Forelimb muscle (tissue), 1 donor: ENCODE results near the gene DTNA. TPM values are rescaled to one million over a fixed set of nuclear protein-coding genes. Genes with fewer than 3 reads are reported as not detected.

ENCODE experiments used
- DNase-seq: peaks from one replicate; pipeline ENCODE4 v3.0.0-alpha.2; 2013; ENCODE audit warnings: low read depth
- polyA plus RNA-seq: library from polyadenylated mRNA; unstranded; fragments of 120-200 nt; gene quantifications from one replicate; pipeline ENCODE4 v1.2.1, GENCODE V29; 2013; ENCODE audit not compliant: insufficient read length

The DTNA gene
- polyA plus RNA-seq, 1 donor: 90.1 TPM

DNA sequence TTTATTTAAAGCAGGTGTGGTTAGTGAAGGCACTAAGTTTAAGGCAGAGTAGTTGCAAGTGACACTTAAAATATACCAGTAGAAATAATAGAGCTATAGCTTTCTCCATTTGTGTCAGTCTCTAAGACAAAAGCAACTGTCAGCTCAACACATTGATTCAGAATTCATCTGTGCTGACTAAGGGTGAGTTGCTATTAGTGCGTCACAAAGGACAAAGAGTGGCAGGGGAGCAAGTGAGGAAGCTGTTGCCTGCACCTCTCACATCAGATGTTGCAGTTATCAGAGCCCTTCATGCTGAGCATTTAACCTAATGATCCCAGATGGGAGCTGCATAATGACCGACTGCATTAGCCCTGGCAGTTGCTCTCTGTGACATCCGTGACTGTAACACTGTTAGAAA is 138.6 kb downstream of the DTNA start:
- no peak for DNase-seq

GRCh38 chr18:34857320-34857719 is 147.2 kb downstream of the DTNA start:
- DNase-seq: no peak

GRCh38 chr18:34858188-34858587 is 148.1 kb downstream of the DTNA start:
- no peak for DNase-seq

- no peak for DNase-seq
These were observed 149.4 kb downstream of the DTNA start for GRCh38 chr18:34859496-34859895.

DNA sequence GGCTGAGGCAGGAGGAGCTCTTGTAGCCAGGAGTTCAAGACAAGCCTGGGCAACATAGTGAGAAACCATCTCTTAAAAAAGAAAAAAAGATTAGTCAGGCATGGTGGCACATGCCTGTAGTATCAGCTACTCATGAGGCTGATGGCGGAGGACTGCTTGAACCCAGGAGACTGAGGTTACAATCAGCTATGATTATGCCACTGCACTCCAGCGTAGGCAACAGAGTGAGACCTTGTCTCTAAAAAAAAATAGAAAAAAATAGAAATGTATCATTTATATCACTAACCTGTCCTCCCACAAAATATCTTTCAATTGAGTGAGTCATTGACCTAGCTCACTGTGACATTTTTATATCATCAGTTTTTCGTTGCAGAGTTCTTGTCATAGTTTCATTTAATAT is 152.5 kb downstream of the DTNA start:
- DNase-seq: no peak

GRCh38 chr18:34863702-34864101 is 153.6 kb downstream of the DTNA start:
- DNase-seq: no peak

- no peak for DNase-seq
These were observed 154.9 kb downstream of the DTNA start for GRCh38 chr18:34864836-34865497.

DNA sequence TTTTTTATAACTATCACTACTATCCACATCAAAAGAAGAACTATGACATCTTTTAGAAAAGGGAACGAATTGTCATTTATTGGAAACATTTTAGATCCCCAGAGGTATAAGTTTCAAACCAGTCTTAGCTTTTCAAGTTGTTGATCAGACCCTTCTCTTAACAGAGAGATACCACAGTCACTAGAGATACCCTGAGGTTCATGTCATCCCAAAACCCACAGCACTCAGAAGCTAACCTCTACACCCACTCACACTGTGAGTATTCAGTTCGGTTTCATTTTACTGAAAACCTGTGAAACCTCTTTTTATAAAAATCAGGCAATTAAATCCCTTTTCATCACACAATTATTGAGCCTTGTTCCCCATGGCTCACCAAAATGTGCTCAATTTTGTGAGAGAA is 156.2 kb downstream of the DTNA start:
- no peak for DNase-seq

DNA sequence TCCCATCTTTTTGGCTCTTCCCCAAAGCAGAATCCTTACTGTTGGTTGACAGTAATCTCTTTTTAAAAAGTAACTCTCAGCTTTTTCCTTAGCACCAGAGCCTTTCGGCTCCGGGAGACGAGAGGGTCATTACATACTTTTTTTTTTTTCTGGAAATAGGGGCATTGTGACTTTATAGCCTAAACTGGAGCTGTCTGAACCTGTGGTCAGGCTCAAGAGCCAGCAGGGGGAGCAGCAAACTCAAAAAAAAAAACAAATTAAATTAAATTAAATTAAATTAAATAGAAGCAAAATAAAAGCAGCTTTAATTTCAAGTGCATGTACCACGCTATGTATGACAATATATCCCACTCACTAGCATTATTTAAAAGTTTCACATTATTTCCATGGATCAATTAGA is 156.6 kb downstream of the DTNA start:
- DNase-seq: no peak

DNA sequence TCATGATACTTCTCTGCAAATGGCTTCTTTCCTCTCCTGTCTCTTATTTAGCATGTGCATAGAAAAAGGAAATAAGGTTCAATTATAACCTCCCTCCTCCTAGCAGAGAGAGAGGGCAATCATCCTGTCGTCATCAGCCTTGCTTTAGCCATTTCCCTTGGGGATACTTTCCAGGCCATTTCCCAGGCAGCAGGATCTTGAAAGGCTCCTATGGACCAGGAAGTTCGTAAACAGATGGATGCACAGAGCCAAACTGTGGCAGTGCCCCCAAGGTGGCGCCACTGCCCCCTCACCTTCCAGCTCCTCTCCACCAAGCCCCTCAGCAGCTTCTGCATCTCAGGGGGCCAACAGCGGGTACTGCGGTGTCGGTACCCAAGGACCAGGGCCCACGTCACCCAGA is 157.4 kb downstream of the DTNA start:
- DNase-seq: no peak

DNA sequence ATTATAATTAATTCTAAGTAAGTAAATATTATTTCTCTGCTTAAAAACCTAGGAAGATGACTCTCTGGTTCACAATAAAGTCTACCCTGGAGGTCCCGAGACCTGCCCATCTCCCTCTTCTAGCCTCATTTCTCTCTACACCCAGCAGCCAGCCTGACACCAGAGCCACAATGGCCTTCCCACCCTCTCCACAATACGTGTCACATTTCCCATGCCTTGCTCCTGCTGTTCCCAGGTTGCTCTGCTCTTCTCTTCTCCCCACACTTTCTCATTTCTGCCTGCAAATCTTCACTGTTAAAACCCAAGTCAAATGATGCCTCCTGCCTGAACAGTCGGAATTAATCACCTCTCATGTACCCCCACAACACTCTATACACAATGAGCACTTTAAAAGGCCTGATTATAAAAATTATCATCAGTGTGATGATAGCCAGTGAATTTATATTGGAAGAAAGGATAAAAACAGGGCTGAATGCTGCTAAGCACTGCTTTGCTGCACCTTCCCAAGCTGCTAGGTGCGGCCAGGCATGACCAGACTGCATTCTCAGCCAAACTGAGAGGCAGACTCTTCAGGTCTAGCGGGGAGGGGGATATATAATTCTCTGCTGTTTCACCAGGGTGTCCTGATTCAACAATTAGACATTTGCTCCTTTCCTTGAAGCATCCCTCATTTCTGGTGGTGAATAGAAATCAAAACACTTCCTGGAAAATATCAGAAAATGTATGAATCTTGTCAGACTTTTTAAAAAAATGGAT is 160.6 kb downstream of the DTNA start:
- no peak for DNase-seq

GRCh38 chr18:34871435-34871834 is 161.3 kb downstream of the DTNA start:
- DNase-seq: no peak

- no peak for DNase-seq
These were observed 162.0 kb downstream of the DTNA start for GRCh38 chr18:34872066-34872465.

DNA sequence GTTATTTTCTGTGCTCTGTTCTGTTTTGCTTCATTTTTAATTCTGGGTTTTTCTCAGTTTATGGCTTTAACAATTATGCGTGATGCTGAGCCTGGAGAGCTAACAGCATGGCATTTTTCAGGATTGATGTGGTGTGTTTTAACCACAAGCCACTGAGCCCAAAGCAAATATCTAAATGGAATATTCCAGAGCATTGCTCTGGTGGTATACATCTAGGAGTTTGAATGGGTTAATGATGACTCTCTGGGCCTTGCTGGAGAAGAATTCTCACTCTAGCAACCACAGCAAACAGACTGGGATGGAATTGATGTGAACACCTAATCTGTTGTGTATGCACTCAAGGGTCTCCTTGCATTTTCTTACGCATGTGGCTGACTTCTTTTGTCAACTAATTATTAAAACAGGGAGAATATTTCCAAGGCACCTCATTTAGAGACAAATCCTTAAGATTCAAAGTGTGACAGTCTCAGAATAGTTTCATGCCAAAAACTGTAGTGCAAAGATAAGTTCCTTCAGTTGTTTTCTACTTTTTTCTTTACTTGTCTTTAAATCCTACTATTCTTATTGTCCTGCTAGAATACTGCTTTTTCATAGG is 164.0 kb downstream of the DTNA start:
- DNase-seq: no peak

- no peak for DNase-seq
These were observed 165.1 kb downstream of the DTNA start for GRCh38 chr18:34875150-34875549.

GRCh38 chr18:34880403-34880802 is 170.3 kb downstream of the DTNA start:
- no peak for DNase-seq

GRCh38 chr18:34880882-34881834 is 171.1 kb downstream of the DTNA start:
- peak; percentile 29 for DNase-seq

GRCh38 chr18:34884436-34884835 is 174.3 kb downstream of the DTNA start:
- DNase-seq: no peak

DNA sequence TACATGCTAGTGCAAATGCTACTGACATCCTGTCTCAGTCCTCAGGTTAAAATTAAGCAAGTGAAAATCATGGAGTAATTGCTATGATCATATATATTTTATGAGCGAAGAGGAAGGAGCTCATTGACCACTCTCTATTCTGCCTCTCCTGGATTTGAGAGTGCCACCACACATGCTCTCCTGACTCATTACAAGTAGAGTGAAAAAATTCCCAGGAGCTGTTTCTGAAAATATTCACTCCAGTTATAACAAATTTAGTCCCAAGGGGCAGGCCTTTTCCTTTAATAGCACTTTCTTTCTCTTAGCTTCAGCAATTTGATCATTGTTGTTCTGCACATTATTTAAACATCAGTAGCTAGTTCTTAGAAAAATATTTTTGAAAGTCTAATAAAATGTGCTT is 176.1 kb downstream of the DTNA start:
- DNase-seq: no peak

DNA sequence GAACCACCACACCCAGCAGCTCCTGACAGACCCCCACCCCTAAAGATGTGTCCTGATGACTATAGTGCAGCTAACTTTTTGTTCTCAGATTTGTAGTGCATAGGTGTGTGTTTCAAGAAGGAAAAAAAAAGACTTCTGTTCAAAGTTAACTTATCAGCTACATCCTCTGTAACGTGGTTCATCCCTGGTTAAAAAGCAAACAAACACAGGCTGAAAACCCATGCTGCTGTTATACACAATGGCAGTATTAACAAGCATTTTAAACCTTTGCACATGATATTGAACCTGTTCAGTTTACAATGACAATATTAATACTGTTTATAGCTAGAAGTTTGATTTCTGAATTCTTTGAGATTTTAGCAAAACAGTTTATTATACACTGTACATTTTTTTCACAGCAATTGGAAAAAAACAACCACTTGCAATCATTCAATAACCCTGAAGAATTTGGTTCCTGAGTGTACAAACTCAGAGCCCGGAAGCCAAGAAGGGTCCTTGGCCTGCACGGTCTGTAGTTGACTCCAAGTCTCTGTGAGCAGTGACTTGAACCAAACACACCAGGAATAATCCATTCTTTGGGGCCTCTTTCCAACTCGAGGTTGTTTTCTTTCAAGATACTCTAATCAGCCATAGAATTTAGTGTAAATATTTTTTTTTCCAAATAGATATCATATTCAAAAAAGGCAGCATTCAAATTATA is 177.9 kb downstream of the DTNA start:
- no peak for DNase-seq

DNA sequence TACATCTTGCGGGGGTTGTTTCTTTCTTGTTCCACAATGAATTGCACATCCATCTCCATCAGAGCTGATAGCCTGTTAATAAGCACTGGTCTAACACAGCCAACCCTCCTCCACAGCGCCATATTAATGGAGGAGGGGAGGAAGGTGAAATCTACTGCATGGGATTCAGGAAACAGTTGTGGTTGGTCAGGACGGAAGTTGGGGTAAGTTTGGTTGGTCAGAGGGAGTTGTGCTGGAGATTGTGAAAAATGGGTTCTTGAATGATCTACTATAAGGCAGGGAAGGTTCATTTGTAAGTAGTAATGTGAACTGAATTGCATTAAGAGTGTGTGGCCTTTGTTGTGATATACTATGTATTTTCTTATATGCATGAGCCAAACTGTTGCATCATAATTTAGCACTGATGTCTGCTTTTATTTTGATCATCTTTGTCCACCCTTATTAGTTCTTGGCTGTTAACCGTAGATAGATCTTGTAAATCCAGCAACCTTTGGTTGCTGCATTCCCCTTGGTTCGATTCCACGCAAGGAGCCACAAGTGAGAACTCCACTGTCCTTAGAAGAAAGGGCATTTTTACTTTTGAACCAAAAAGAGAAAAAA is 180.5 kb downstream of the DTNA start:
- no peak for DNase-seq
